WTC11 (cell line): ENCODE measurements around the gene DIAPH1.

Experiments
- CBFB ChIP-seq: sonication (generic); formaldehyde crosslinking; IDR thresholded peaks from 2 replicates; pipeline ENCODE4 v1.8.1; 2022; ENCODE audit warnings: mild to moderate bottlenecking, low read depth, missing genetic modification reagents
- FOXP1 ChIP-seq: sonication (generic); formaldehyde crosslinking; IDR thresholded peaks from 2 replicates; pipeline ENCODE4 v1.8.0; 2022; ENCODE audit warnings: missing genetic modification reagents, mild to moderate bottlenecking, moderate library complexity, borderline replicate concordance
- NR1H2 ChIP-seq: sonication (generic); formaldehyde crosslinking; IDR thresholded peaks from 2 replicates; pipeline ENCODE4 v1.9.0; 2021; ENCODE audit warnings: mild to moderate bottlenecking, moderate library complexity, missing genetic modification reagents
- NR3C1 ChIP-seq: sonication (generic); formaldehyde crosslinking; conservative IDR thresholded peaks from 2 replicates; pipeline ENCODE4 v1.8.1; 2023; ENCODE audit warnings: low read depth, mild to moderate bottlenecking, missing genetic modification reagents
- ZNF263 ChIP-seq: sonication (generic); formaldehyde crosslinking; IDR thresholded peaks from 2 replicates; pipeline ENCODE4 v1.8.1; 2022; ENCODE audit warnings: low read depth, mild to moderate bottlenecking, moderate library complexity, missing genetic modification reagents
- ZNF416 ChIP-seq: fragments of 250-450 bp; sonication (Bioruptor Pico); IDR thresholded peaks from 2 replicates; pipeline ENCODE4 v1.9.0; 2021; ENCODE audit warnings: mild to moderate bottlenecking, inconsistent platforms
- TF ChIP-seq, protein P1 (sequence below): fragments of 200-600 bp; IDR thresholded peaks from 2 replicates; pipeline ENCODE4 v1.8.0; 2022; ENCODE audit warnings: antibody characterized with exemption
- TF ChIP-seq, protein P2 (sequence below): sonication (generic); formaldehyde crosslinking; IDR thresholded peaks from 2 replicates; pipeline ENCODE4 v1.8.0; 2022; ENCODE audit warnings: missing genetic modification reagents
- TF ChIP-seq, protein P3 (sequence below): sonication (generic); formaldehyde crosslinking; IDR thresholded peaks from 2 replicates; pipeline ENCODE4 v1.8.1; 2022; ENCODE audit warnings: mild to moderate bottlenecking, moderate library complexity, missing genetic modification reagents
- TF ChIP-seq, protein P4 (sequence below): fragments of 250-450 bp; sonication (Bioruptor Pico); IDR thresholded peaks from 2 replicates; pipeline ENCODE4 v1.9.0; 2021; ENCODE audit warnings: mild to moderate bottlenecking
- TF ChIP-seq, protein P5 (sequence below): sonication (generic); formaldehyde crosslinking; IDR thresholded peaks from 2 replicates; pipeline ENCODE4 v1.8.0; 2023; ENCODE audit warnings: mild to moderate bottlenecking, missing genetic modification reagents

DNA sequence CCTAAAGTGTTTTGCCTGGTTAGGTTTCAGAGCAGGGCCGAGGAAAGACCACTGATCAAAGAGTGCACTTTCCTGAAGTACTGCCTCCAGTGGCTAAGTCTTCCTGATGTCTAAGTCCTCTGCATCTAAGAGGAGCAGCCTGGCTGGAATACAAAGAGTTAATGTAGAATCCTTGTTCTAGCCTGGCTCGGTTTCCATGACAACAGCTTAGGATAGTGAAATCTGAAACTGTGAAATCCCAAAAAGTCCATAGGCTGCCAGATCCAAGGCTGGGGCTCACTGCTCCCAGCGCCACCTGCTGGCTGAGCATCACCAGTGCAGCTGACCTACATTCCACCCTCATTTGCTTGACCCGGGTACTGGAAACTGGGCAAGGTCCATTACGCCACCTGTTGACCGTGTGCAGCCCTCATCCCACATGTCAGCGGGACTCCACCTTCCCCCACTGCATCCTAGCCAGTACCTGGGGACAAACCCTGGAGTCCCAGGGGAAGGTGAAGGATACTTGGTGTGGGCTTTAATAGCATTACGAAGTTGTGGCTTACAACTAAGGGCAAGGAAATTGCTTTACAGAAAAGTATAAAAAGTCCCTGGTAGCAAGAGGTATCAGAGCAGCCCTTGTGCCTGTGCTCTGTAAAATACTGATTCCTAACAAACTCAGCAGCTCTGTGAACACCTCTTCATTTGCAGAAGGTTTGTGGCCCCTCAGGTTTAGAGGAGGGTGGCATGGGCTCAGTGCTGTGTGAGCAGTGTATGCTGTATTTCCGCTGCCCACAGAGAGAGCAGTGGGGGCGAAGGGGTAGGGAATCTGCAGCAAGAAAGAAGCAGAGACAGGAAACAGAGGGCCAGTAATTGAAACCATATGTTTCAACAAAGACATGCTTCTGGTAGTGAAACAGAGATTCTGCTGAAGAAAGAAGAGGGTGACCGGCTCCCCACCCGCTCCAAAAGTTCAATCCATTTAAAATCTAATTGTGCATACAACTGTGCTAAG, 93.9 kb downstream of the DIAPH1 start:
- TF ChIP-seq, protein P1, sequence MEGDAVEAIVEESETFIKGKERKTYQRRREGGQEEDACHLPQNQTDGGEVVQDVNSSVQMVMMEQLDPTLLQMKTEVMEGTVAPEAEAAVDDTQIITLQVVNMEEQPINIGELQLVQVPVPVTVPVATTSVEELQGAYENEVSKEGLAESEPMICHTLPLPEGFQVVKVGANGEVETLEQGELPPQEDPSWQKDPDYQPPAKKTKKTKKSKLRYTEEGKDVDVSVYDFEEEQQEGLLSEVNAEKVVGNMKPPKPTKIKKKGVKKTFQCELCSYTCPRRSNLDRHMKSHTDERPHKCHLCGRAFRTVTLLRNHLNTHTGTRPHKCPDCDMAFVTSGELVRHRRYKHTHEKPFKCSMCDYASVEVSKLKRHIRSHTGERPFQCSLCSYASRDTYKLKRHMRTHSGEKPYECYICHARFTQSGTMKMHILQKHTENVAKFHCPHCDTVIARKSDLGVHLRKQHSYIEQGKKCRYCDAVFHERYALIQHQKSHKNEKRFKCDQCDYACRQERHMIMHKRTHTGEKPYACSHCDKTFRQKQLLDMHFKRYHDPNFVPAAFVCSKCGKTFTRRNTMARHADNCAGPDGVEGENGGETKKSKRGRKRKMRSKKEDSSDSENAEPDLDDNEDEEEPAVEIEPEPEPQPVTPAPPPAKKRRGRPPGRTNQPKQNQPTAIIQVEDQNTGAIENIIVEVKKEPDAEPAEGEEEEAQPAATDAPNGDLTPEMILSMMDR = peak; percentile 97
- TF ChIP-seq, protein P2, sequence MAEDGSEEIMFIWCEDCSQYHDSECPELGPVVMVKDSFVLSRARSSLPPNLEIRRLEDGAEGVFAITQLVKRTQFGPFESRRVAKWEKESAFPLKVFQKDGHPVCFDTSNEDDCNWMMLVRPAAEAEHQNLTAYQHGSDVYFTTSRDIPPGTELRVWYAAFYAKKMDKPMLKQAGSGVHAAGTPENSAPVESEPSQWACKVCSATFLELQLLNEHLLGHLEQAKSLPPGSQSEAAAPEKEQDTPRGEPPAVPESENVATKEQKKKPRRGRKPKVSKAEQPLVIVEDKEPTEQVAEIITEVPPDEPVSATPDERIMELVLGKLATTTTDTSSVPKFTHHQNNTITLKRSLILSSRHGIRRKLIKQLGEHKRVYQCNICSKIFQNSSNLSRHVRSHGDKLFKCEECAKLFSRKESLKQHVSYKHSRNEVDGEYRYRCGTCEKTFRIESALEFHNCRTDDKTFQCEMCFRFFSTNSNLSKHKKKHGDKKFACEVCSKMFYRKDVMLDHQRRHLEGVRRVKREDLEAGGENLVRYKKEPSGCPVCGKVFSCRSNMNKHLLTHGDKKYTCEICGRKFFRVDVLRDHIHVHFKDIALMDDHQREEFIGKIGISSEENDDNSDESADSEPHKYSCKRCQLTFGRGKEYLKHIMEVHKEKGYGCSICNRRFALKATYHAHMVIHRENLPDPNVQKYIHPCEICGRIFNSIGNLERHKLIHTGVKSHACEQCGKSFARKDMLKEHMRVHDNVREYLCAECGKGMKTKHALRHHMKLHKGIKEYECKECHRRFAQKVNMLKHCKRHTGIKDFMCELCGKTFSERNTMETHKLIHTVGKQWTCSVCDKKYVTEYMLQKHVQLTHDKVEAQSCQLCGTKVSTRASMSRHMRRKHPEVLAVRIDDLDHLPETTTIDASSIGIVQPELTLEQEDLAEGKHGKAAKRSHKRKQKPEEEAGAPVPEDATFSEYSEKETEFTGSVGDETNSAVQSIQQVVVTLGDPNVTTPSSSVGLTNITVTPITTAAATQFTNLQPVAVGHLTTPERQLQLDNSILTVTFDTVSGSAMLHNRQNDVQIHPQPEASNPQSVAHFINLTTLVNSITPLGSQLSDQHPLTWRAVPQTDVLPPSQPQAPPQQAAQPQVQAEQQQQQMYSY (CRISPR knock-in tag) = no peak
- TF ChIP-seq, protein P3, sequence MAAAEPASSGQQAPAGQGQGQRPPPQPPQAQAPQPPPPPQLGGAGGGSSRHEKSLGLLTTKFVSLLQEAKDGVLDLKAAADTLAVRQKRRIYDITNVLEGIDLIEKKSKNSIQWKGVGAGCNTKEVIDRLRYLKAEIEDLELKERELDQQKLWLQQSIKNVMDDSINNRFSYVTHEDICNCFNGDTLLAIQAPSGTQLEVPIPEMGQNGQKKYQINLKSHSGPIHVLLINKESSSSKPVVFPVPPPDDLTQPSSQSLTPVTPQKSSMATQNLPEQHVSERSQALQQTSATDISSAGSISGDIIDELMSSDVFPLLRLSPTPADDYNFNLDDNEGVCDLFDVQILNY (CRISPR knock-in tag) = no peak
- no peak for TF ChIP-seq FOXP1 (CRISPR knock-in tag)
- TF ChIP-seq, protein P4, sequence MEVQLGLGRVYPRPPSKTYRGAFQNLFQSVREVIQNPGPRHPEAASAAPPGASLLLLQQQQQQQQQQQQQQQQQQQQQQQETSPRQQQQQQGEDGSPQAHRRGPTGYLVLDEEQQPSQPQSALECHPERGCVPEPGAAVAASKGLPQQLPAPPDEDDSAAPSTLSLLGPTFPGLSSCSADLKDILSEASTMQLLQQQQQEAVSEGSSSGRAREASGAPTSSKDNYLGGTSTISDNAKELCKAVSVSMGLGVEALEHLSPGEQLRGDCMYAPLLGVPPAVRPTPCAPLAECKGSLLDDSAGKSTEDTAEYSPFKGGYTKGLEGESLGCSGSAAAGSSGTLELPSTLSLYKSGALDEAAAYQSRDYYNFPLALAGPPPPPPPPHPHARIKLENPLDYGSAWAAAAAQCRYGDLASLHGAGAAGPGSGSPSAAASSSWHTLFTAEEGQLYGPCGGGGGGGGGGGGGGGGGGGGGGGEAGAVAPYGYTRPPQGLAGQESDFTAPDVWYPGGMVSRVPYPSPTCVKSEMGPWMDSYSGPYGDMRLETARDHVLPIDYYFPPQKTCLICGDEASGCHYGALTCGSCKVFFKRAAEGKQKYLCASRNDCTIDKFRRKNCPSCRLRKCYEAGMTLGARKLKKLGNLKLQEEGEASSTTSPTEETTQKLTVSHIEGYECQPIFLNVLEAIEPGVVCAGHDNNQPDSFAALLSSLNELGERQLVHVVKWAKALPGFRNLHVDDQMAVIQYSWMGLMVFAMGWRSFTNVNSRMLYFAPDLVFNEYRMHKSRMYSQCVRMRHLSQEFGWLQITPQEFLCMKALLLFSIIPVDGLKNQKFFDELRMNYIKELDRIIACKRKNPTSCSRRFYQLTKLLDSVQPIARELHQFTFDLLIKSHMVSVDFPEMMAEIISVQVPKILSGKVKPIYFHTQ (CRISPR knock-in tag) = no peak
- no peak for TF ChIP-seq ZNF263
- 0 out of 2 replicates have a peak, but pooled peaks have one; percentile 70 for TF ChIP-seq NR3C1 (CRISPR knock-in tag)
- TF ChIP-seq NR1H2 (CRISPR knock-in tag) = no peak
- TF ChIP-seq CBFB (CRISPR knock-in tag) = no peak
- TF ChIP-seq, protein P5, sequence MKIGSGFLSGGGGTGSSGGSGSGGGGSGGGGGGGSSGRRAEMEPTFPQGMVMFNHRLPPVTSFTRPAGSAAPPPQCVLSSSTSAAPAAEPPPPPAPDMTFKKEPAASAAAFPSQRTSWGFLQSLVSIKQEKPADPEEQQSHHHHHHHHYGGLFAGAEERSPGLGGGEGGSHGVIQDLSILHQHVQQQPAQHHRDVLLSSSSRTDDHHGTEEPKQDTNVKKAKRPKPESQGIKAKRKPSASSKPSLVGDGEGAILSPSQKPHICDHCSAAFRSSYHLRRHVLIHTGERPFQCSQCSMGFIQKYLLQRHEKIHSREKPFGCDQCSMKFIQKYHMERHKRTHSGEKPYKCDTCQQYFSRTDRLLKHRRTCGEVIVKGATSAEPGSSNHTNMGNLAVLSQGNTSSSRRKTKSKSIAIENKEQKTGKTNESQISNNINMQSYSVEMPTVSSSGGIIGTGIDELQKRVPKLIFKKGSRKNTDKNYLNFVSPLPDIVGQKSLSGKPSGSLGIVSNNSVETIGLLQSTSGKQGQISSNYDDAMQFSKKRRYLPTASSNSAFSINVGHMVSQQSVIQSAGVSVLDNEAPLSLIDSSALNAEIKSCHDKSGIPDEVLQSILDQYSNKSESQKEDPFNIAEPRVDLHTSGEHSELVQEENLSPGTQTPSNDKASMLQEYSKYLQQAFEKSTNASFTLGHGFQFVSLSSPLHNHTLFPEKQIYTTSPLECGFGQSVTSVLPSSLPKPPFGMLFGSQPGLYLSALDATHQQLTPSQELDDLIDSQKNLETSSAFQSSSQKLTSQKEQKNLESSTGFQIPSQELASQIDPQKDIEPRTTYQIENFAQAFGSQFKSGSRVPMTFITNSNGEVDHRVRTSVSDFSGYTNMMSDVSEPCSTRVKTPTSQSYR (CRISPR knock-in tag) = 0 out of 2 replicates have a peak, but pooled peaks have one; percentile 50
- TF ChIP-seq ZNF416 (CRISPR knock-in tag) = no peak
